Endothelial cell (in vitro differentiated cells): ENCODE results near the gene AHSG. TPM values are rescaled to one million over a fixed set of nuclear protein-coding genes. Genes with fewer than 3 reads are reported as not detected.

ENCODE experiments used
- DNase-seq: peaks from one replicate; pipeline ENCODE4 v3.0.0; 2021; ENCODE audit warnings: low spot score
- H3K27ac Mint-ChIP-seq: one replicate; pipeline ENCODE4 v1.8.0; 2021; ENCODE audit warnings: mixed read lengths, inconsistent platforms; ENCODE audit not compliant: unreplicated experiment
- H3K27me3 Mint-ChIP-seq: one replicate; pipeline ENCODE4 v1.8.0; 2021; ENCODE audit warnings: mild to moderate bottlenecking, moderate library complexity, mixed read lengths, inconsistent platforms; ENCODE audit not compliant: unreplicated experiment
- H3K36me3 Mint-ChIP-seq: one replicate; pipeline ENCODE4 v1.8.0; 2021; ENCODE audit warnings: mild to moderate bottlenecking, low read depth, mixed read lengths, inconsistent platforms; ENCODE audit not compliant: unreplicated experiment
- H3K4me1 Mint-ChIP-seq: one replicate; pipeline ENCODE4 v1.8.0; 2021; ENCODE audit warnings: mild to moderate bottlenecking, mixed read lengths, inconsistent platforms; ENCODE audit not compliant: unreplicated experiment
- H3K4me3 Mint-ChIP-seq: one replicate; pipeline ENCODE4 v1.8.0; 2021; ENCODE audit warnings: mild to moderate bottlenecking, mixed read lengths, inconsistent platforms; ENCODE audit not compliant: unreplicated experiment
- H3K9me3 Mint-ChIP-seq: one replicate; pipeline ENCODE4 v1.8.0; 2021; ENCODE audit warnings: mixed read lengths, inconsistent platforms; ENCODE audit not compliant: unreplicated experiment
- total RNA-seq: library from RNA; stranded (reverse); fragmentation: NEBNext Ultra II Directional; extraction: Animal tissue kit (Norgen Biotek cat#: 25700); gene quantifications from one replicate; pipeline ENCODE4 v1.2.1, GENCODE V29; 2021; ENCODE audit not compliant: unreplicated experiment
- TF ChIP-seq, protein P1 (sequence below): fragments of 200-600 bp; sonication (generic); IDR thresholded peaks from one replicate; pipeline ENCODE4 v1.5.0; 2021; ENCODE audit warnings: antibody characterized with exemption; ENCODE audit not compliant: unreplicated experiment

The AHSG gene
- total RNA-seq, 1 donor from 2014 or later, result not detected

GRCh38 chr3:186621894-186622650 lies 9.2 kb downstream of the AHSG start:
- Mint-ChIP-seq H3K9me3 (no peaks in the 10 kb centered on the region), H3K4me3 (no peak overlapping the region), H3K4me1 (peaks cover 2% of the 10 kb centered on the region), H3K27ac (no peak overlapping the region), H3K27me3 (no peaks in the 10 kb centered on the region), H3K36me3 (no peaks in the 10 kb centered on the region)
- TF ChIP-seq, protein P1, sequence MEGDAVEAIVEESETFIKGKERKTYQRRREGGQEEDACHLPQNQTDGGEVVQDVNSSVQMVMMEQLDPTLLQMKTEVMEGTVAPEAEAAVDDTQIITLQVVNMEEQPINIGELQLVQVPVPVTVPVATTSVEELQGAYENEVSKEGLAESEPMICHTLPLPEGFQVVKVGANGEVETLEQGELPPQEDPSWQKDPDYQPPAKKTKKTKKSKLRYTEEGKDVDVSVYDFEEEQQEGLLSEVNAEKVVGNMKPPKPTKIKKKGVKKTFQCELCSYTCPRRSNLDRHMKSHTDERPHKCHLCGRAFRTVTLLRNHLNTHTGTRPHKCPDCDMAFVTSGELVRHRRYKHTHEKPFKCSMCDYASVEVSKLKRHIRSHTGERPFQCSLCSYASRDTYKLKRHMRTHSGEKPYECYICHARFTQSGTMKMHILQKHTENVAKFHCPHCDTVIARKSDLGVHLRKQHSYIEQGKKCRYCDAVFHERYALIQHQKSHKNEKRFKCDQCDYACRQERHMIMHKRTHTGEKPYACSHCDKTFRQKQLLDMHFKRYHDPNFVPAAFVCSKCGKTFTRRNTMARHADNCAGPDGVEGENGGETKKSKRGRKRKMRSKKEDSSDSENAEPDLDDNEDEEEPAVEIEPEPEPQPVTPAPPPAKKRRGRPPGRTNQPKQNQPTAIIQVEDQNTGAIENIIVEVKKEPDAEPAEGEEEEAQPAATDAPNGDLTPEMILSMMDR, result no peak
- no peak for DNase-seq

- DNase-seq, result no peak
- Mint-ChIP-seq H3K9me3 (no peaks in the 10 kb centered on the region), H3K27ac (no peak overlapping the region), H3K36me3 (no peaks in the 10 kb centered on the region), H3K27me3 (no peaks in the 10 kb centered on the region), H3K4me1 (no peaks in the 10 kb centered on the region), H3K4me3 (no peak overlapping the region)
- TF ChIP-seq, protein P1, result no peak
Observed at GRCh38 chr3:186622651-186623310, 9.9 kb downstream of the AHSG start.

GRCh38 chr3:186624598-186624997 lies 11.7 kb downstream of the AHSG start:
- Mint-ChIP-seq H3K4me3 (no peak overlapping the region), H3K27ac (no peak overlapping the region), H3K9me3 (no peaks in the 10 kb centered on the region), H3K27me3 (no peaks in the 10 kb centered on the region), H3K4me1 (no peaks in the 10 kb centered on the region), H3K36me3 (no peaks in the 10 kb centered on the region)
- TF ChIP-seq, protein P1, result no peak
- DNase-seq, result no peak

GRCh38 chr3:186625600-186626042 lies 12.8 kb downstream of the AHSG start:
- Mint-ChIP-seq H3K36me3 (no peaks in the 10 kb centered on the region), H3K9me3 (no peaks in the 10 kb centered on the region)

More at GRCh38 chr3:186625600-186626042, 12.8 kb downstream of the AHSG start:
- TF ChIP-seq, protein P1, result no peak
- Mint-ChIP-seq H3K27me3 (no peaks in the 10 kb centered on the region), H3K4me3 (no peak overlapping the region), H3K4me1 (peaks cover 4% of the 10 kb centered on the region), H3K27ac (no peak overlapping the region)
- DNase-seq, result no peak
